Sigmoid colon (tissue), 7 donors: ENCODE results near the gene KHNYN. TPM values are rescaled to one million over a fixed set of nuclear protein-coding genes. Genes with fewer than 3 reads are reported as not detected.

Experiments used
- DNase-seq: peaks from one replicate; pipeline ENCODE4 v3.0.0-alpha.2; 2019
- H3K27ac ChIP-seq, 4 donors: fragments of 200-600 bp; sonication (generic); one replicate each; pipeline ENCODE4 v1.5.1; 2016 to 2019; ENCODE audit warnings: mild to moderate bottlenecking in 1 of 4
- H3K27me3 ChIP-seq, 3 donors: fragments of 200-600 bp; sonication (generic); one replicate each; pipeline ENCODE4 v1.5.1; 2019; ENCODE audit warnings: mild to moderate bottlenecking in 1 of 3
- H3K36me3 ChIP-seq, 4 donors: fragments of 200-600 bp; sonication (generic); one replicate each; pipeline ENCODE4 v1.5.1; 2016 to 2019
- H3K4me1 ChIP-seq, 4 donors: fragments of 200-600 bp; sonication (generic); one replicate each; pipeline ENCODE4 v1.5.1; 2017 to 2019
- H3K4me3 ChIP-seq, 4 donors: fragments of 200-600 bp; sonication (generic); one replicate each; pipeline ENCODE4 v1.5.1; 2017 to 2019; ENCODE audit warnings: mild to moderate bottlenecking in 2 of 4, moderate library complexity in 1 of 4
- H3K9me3 ChIP-seq, 4 donors: fragments of 200-600 bp in 3 of 4; sonication (generic) in 3 of 4; one replicate each; pipeline versions ENCODE4 v1.5.1 to v1.6.1; 2013 to 2019
- EP300 ChIP-seq, 4 donors: sonication (generic); formaldehyde crosslinking; IDR thresholded peaks; one replicate each; pipeline ENCODE4 v1.6.1; 2017; ENCODE audit warnings: antibody characterized with exemption in 4 of 4
- POLR2A ChIP-seq, 2 donors: fragments of 450-650 bp; IDR thresholded peaks; one replicate each; pipeline ENCODE4 v1.6.1; 2016; ENCODE audit warnings: antibody characterized with exemption in 2 of 2, mild to moderate bottlenecking in 2 of 2, moderate library complexity in 2 of 2
- POLR2AphosphoS5 ChIP-seq, 4 donors: sonication (generic); formaldehyde crosslinking; IDR thresholded peaks; one replicate each; pipeline ENCODE4 v1.6.1; 2017; ENCODE audit warnings: antibody characterized with exemption in 4 of 4
- WGBS, 2 donors: extraction: QIAGEN DNeasy Blood & Tissue Kit; methylation state at CpG; one replicate each; pipeline ENCODE4 v1.1.7; 2013; 5-methylcytosine and 5-hydroxymethylcytosine counted together
- intact Hi-C: fragments of 100-400 bp; cut with DNase I; formaldehyde crosslinking; loops from one replicate; pipeline ENCODE4 v1.15.1; 2023
- polyA plus RNA-seq, 3 donors: library from polyadenylated mRNA; stranded (reverse); fragments of 200-250 nt; gene quantifications; one replicate each; pipeline ENCODE4 v1.2.3, GENCODE V29; 2013
- total RNA-seq, 4 donors: library from RNA; depleted of rRNA; stranded (reverse); fragments of >200 nt; gene quantifications; one replicate each; pipeline ENCODE4 v1.1.0, GENCODE V29; 2016
- TF ChIP-seq, protein P1 (sequence below), 4 experiments: fragments of 450-650 bp in 3 of 4; fragments of 200-600 bp in 1 of 4; IDR thresholded peaks; one replicate each; pipeline ENCODE4 v1.5.1; 2016 to 2019; ENCODE audit warnings: antibody characterized with exemption in 4 of 4, mild to moderate bottlenecking in 3 of 4, moderate library complexity in 2 of 4
- donor health status: healthy with polysubstance abuse.
- donor health status: Bipolar disorder and iron deficiency.
- donor health status: healthy.

KHNYN gene
- total and polyA plus RNA-seq, 7 donors: 16.2 to 64.6 (median 46.9) TPM

DNA sequence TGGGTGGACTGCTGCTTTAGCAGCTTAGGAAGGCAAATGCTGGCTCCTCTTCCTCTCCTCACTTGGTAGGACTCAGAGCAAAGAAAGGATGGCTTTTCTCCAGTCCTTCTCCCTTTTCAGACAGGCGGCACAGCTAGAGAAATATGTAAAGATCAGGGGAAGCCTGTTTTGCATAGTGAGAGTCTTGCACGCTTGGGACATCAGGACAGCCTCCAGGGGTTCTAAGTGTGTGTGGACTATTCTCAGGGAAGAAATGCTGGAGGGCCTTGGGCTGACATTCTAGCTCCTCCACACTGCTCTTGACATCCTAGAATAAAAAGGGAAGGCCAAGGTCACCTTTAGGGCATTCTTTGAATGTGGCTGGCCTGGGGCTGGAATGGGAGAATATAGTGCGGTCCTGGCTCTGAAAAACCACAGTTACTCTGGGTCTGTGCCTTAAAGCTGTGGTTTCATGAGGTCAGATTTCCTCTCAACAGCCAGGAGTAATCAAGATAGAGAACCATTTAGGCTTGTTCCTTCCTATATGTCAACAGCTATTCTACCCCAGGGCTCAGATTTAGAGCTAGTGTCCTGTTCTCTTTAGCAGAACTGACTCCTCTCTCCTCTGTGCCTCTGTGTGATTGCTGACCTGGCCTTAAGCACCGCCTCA, 54.0 kb downstream of the KHNYN start:
- no peak overlapping the region for H3K27ac ChIP-seq
- WGBS, 2 donors: 43 to 64% methylated on average over 4 of the region's 4 CpGs
- DNase-seq: no peak

More for the DNA sequence above, 54.0 kb downstream of the KHNYN start:
- Histone ChIP-seq H3K27me3 (peaks cover 0 to 4% (median 0%) of the 10 kb centered on the region in 3 donors), H3K36me3 (no peaks in the 10 kb centered on the region), H3K4me1 (no peaks in the 10 kb centered on the region), H3K9me3 (no peaks in the 10 kb centered on the region), H3K4me3 (no peak overlapping the region)
- TF ChIP-seq POLR2A (IDR thresholded peaks at IDR 0.05) (no peak), POLR2AphosphoS5 (IDR thresholded peaks at IDR 0.05) (no peak), EP300 (IDR thresholded peaks at IDR 0.05) (no peak)
- TF ChIP-seq, protein P1, sequence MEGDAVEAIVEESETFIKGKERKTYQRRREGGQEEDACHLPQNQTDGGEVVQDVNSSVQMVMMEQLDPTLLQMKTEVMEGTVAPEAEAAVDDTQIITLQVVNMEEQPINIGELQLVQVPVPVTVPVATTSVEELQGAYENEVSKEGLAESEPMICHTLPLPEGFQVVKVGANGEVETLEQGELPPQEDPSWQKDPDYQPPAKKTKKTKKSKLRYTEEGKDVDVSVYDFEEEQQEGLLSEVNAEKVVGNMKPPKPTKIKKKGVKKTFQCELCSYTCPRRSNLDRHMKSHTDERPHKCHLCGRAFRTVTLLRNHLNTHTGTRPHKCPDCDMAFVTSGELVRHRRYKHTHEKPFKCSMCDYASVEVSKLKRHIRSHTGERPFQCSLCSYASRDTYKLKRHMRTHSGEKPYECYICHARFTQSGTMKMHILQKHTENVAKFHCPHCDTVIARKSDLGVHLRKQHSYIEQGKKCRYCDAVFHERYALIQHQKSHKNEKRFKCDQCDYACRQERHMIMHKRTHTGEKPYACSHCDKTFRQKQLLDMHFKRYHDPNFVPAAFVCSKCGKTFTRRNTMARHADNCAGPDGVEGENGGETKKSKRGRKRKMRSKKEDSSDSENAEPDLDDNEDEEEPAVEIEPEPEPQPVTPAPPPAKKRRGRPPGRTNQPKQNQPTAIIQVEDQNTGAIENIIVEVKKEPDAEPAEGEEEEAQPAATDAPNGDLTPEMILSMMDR (IDR thresholded peaks at IDR 0.05): no peak
- intact Hi-C loops: no loop called here

Other genes with a start within 250 kb of the KHNYN start
- gene IPO4, start 241.1 kb upstream of the KHNYN start, total RNA-seq: 10 to 100 TPM; 11.0 to 37.1 (median 13.2) TPM
- gene IPO4, start 241.1 kb upstream of the KHNYN start, polyA plus RNA-seq: 10 to 100 TPM in 1 of 3 donors, 1 to 10 TPM in 2; 3.0 to 24.4 (median 5.4) TPM
- 10 to 100 TPM; 29.6 to 36.9 (median 34.7) TPM for gene TM9SF1, start 234.5 kb upstream of the KHNYN start, total RNA-seq
- gene TM9SF1, start 234.5 kb upstream of the KHNYN start, polyA plus RNA-seq: 10 to 100 TPM in 2 of 3 donors, 1 to 10 TPM in 1; 7.9 to 37.2 (median 10.8) TPM
- under 1 TPM in 1 of 4 donors, not detected in 3; 0.66 TPM for gene TSSK4, start 224.3 kb upstream of the KHNYN start, total RNA-seq
- under 1 TPM in 1 of 3 donors, not detected in 2; 0.22 TPM for gene TSSK4, start 224.3 kb upstream of the KHNYN start, polyA plus RNA-seq
- gene CHMP4A, start 216.5 kb upstream of the KHNYN start, total RNA-seq: 100 to 1,000 TPM in 2 of 4 donors, 10 to 100 TPM in 2; 65.6 to 149 (median 102) TPM
- 100 to 1,000 TPM in 2 of 3 donors, 10 to 100 TPM in 1; 81.6 to 116 (median 109) TPM for gene CHMP4A, start 216.5 kb upstream of the KHNYN start, polyA plus RNA-seq
- gene MDP1, start 213.9 kb upstream of the KHNYN start, total RNA-seq: 10 to 100 TPM; 22.4 to 31.7 (median 26.5) TPM
- gene MDP1, start 213.9 kb upstream of the KHNYN start, polyA plus RNA-seq: 10 to 100 TPM; 15.1 to 34.2 (median 28.8) TPM
- gene NEDD8, start 197.6 kb upstream of the KHNYN start, total RNA-seq: 100 to 1,000 TPM; 104 to 217 (median 189) TPM
- 100 to 1,000 TPM; 204 to 243 (median 221) TPM for gene NEDD8, start 197.6 kb upstream of the KHNYN start, polyA plus RNA-seq
- gene GMPR2, start 197.0 kb upstream of the KHNYN start, total RNA-seq: 10 to 100 TPM; 44.3 to 63.9 (median 48.3) TPM
- 10 to 100 TPM; 56.5 to 97.1 (median 58.9) TPM for gene GMPR2, start 197.0 kb upstream of the KHNYN start, polyA plus RNA-seq
- 10 to 100 TPM; 36.6 to 55.3 (median 50.1) TPM for gene TINF2, start 187.3 kb upstream of the KHNYN start, total RNA-seq
- gene TINF2, start 187.3 kb upstream of the KHNYN start, polyA plus RNA-seq: 10 to 100 TPM; 41.4 to 54.1 (median 43.5) TPM
- gene TGM1, start 166.8 kb upstream of the KHNYN start, total RNA-seq: 1 to 10 TPM in 2 of 4 donors, under 1 TPM in 1, not detected in 1; 0.33 to 1.1 (median 1.1) TPM
- gene TGM1, start 166.8 kb upstream of the KHNYN start, polyA plus RNA-seq: 1 to 10 TPM in 1 of 3 donors, under 1 TPM in 2; 0.60 to 2.7 (median 0.69) TPM
- gene RABGGTA, start 158.4 kb upstream of the KHNYN start, total RNA-seq: 10 to 100 TPM; 14.0 to 25.2 (median 20.0) TPM
- 10 to 100 TPM; 27.3 to 32.4 (median 31.9) TPM for gene RABGGTA, start 158.4 kb upstream of the KHNYN start, polyA plus RNA-seq
- gene DHRS1, start 130.2 kb upstream of the KHNYN start, total RNA-seq: 10 to 100 TPM; 13.9 to 34.6 (median 29.3) TPM
- gene DHRS1, start 130.2 kb upstream of the KHNYN start, polyA plus RNA-seq: 10 to 100 TPM; 39.6 to 56.6 (median 40.8) TPM
- gene NOP9, start 130.1 kb upstream of the KHNYN start, total RNA-seq: 10 to 100 TPM; 12.8 to 16.8 (median 14.9) TPM
- 10 to 100 TPM in 2 of 3 donors, 1 to 10 TPM in 1; 7.8 to 29.0 (median 11.3) TPM for gene NOP9, start 130.1 kb upstream of the KHNYN start, polyA plus RNA-seq
- 1 to 10 TPM; 4.7 to 9.5 (median 8.0) TPM for gene CIDEB, start 122.0 kb upstream of the KHNYN start, total RNA-seq
- 1 to 10 TPM; 7.2 to 8.6 (median 7.2) TPM for gene CIDEB, start 122.0 kb upstream of the KHNYN start, polyA plus RNA-seq
- 1 to 10 TPM; 2.5 to 5.5 (median 4.3) TPM for gene LTB4R2, start 119.8 kb upstream of the KHNYN start, total RNA-seq
- gene LTB4R2, start 119.8 kb upstream of the KHNYN start, polyA plus RNA-seq: 1 to 10 TPM in 1 of 3 donors, under 1 TPM in 1, not detected in 1; under 0.01 to 3.9 TPM
- gene LTB4R, start 118.5 kb upstream of the KHNYN start, total RNA-seq: 1 to 10 TPM; 2.1 to 4.2 (median 2.9) TPM
- 1 to 10 TPM in 2 of 3 donors, under 1 TPM in 1; 0.60 to 9.8 (median 2.1) TPM for gene LTB4R, start 118.5 kb upstream of the KHNYN start, polyA plus RNA-seq
- 10 to 100 TPM in 3 of 4 donors, 1 to 10 TPM in 1; 8.1 to 36.0 (median 17.7) TPM for gene ADCY4, start 94.9 kb upstream of the KHNYN start, total RNA-seq
- gene ADCY4, start 94.9 kb upstream of the KHNYN start, polyA plus RNA-seq: 10 to 100 TPM in 1 of 3 donors, 1 to 10 TPM in 2; 1.4 to 16.5 (median 2.4) TPM
- 10 to 100 TPM in 1 of 4 donors, 1 to 10 TPM in 3; 2.6 to 12.5 (median 3.7) TPM for gene RIPK3, start 90.0 kb upstream of the KHNYN start, total RNA-seq
- gene RIPK3, start 90.0 kb upstream of the KHNYN start, polyA plus RNA-seq: 10 to 100 TPM; 28.8 to 66.4 (median 43.5) TPM
- 100 to 1,000 TPM in 1 of 4 donors, 10 to 100 TPM in 3; 29.6 to 120 (median 67.3) TPM for gene NFATC4, start 61.8 kb upstream of the KHNYN start, total RNA-seq
- gene NFATC4, start 61.8 kb upstream of the KHNYN start, polyA plus RNA-seq: 10 to 100 TPM; 10.4 to 45.1 (median 15.6) TPM
- 10 to 100 TPM in 1 of 4 donors, 1 to 10 TPM in 3; 6.8 to 17.4 (median 7.0) TPM for gene NYNRIN, start 31.0 kb upstream of the KHNYN start, total RNA-seq
- gene NYNRIN, start 31.0 kb upstream of the KHNYN start, polyA plus RNA-seq: 1 to 10 TPM in 1 of 3 donors, under 1 TPM in 2; 0.60 to 6.5 (median 0.92) TPM
- 1 to 10 TPM; 1.4 to 8.9 (median 2.1) TPM for gene CBLN3, start 286 bp upstream of the KHNYN start, total RNA-seq
- gene CBLN3, start 286 bp upstream of the KHNYN start, polyA plus RNA-seq: 1 to 10 TPM in 2 of 3 donors, under 1 TPM in 1; 0.46 to 3.6 (median 1.2) TPM
- 10 to 100 TPM; 30.3 to 45.4 (median 33.9) TPM for gene SDR39U1, start 12.8 kb downstream of the KHNYN start, total RNA-seq
- gene SDR39U1, start 12.8 kb downstream of the KHNYN start, polyA plus RNA-seq: 10 to 100 TPM; 35.4 to 57.3 (median 39.1) TPM
- gene CMA1, start 78.3 kb downstream of the KHNYN start, total RNA-seq: 1 to 10 TPM in 3 of 4 donors, not detected in 1; 1.2 to 3.3 (median 1.4) TPM
- 1 to 10 TPM in 1 of 3 donors, under 1 TPM in 1, not detected in 1; 0.52 to 1.2 TPM for gene CMA1, start 78.3 kb downstream of the KHNYN start, polyA plus RNA-seq
- gene CTSG, start 146.3 kb downstream of the KHNYN start, total RNA-seq: 1 to 10 TPM in 2 of 4 donors, under 1 TPM in 1, not detected in 1; 0.99 to 8.6 (median 4.1) TPM
- gene CTSG, start 146.3 kb downstream of the KHNYN start, polyA plus RNA-seq: 1 to 10 TPM in 1 of 3 donors, under 1 TPM in 1, not detected in 1; 0.67 to 3.0 TPM
- gene GZMH, start 179.7 kb downstream of the KHNYN start, total RNA-seq: 1 to 10 TPM in 1 of 4 donors, not detected in 3; 2.5 TPM
- gene GZMH, start 179.7 kb downstream of the KHNYN start, polyA plus RNA-seq: 1 to 10 TPM in 1 of 3 donors, not detected in 2; 1.7 TPM
- 1 to 10 TPM in 1 of 4 donors, not detected in 3; 1.5 TPM for gene GZMB, start 204.2 kb downstream of the KHNYN start, total RNA-seq
- 1 to 10 TPM in 2 of 3 donors, not detected in 1; 3.2 to 8.0 TPM for gene GZMB, start 204.2 kb downstream of the KHNYN start, polyA plus RNA-seq